Omental fat pad (tissue), 4 donors: ENCODE measurements around the gene WBP11. TPM values are rescaled to one million over a fixed set of nuclear protein-coding genes. Genes with fewer than 3 reads are reported as not detected.
A peak's percentile ranks its signal among the peaks of the same experiment; 100 is the strongest.

Source experiments
- ATAC-seq: fragments of 150-250 bp; one replicate; pipeline ENCODE4 v1.9.1; 2016; ENCODE audit warnings: mild to moderate bottlenecking, moderate library complexity; ENCODE audit not compliant: low FRiP score
- DNase-seq: peaks from one replicate; pipeline ENCODE4 v3.0.0-alpha.2; 2019; ENCODE audit warnings: low spot score
- CTCF ChIP-seq, 3 donors: fragments of 450-650 bp; IDR thresholded peaks; one replicate each; pipeline ENCODE4 v1.5.1; 2016 to 2017; ENCODE audit warnings: antibody characterized with exemption in 3 of 3, mild to moderate bottlenecking in 3 of 3, moderate library complexity in 2 of 3
- total RNA-seq, 4 donors: library from RNA; depleted of rRNA; stranded (reverse); fragments of >200 nt; gene quantifications; one replicate each; pipeline ENCODE4 v1.1.0, GENCODE V29; 2016

The WBP11 gene
- 10 to 100 TPM; 17.2 to 29.7 (median 19.3) TPM for total RNA-seq

GRCh38 chr12:14803011-14803829, at the start of gene WBP11, which contains the start of gene C12orf60:
TSS of gene WBP11 (minus strand) at chr12:14803478. CDS start at chr12:14801383, 2,095 bp downstream.
TSS of gene C12orf60 (plus strand) at chr12:14803670. CDS start at chr12:14822936, 19,266 bp downstream.
- ATAC-seq (peak; percentile 99), DNase-seq (peak; percentile 71)
- no peak for TF ChIP-seq CTCF (IDR thresholded peaks at IDR 0.05)

- no peak for ATAC-seq
- DNase-seq: no peak
- TF ChIP-seq CTCF (IDR thresholded peaks at IDR 0.05): no peak
Measured at GRCh38 chr12:14852880-14853279, 49.6 kb upstream of the WBP11 start.

- no peak for ATAC-seq
- no peak for TF ChIP-seq CTCF (IDR thresholded peaks at IDR 0.05)
Measured at GRCh38 chr12:14850929-14851663, 47.8 kb upstream of the WBP11 start.

GRCh38 chr12:14849661-14850060, 46.4 kb upstream of the WBP11 start:
- ATAC-seq (no peak), DNase-seq (no peak)
- no peak for TF ChIP-seq CTCF (IDR thresholded peaks at IDR 0.05)

More at GRCh38 chr12:14850929-14851663, 47.8 kb upstream of the WBP11 start:
- no peak for DNase-seq

- DNase-seq: no peak
- TF ChIP-seq CTCF (IDR thresholded peaks at IDR 0.05): no peak
Measured at GRCh38 chr12:14846876-14847580, 43.8 kb upstream of the WBP11 start.

GRCh38 chr12:14846042-14846587, 42.8 kb upstream of the WBP11 start:
- DNase-seq: no peak
- TF ChIP-seq CTCF (IDR thresholded peaks at IDR 0.05): no peak
- ATAC-seq: no peak

More at GRCh38 chr12:14846876-14847580, 43.8 kb upstream of the WBP11 start:
- ATAC-seq: no peak
